Neural cell (in vitro differentiated cells): ENCODE results near the gene CFAP92. TPM values are rescaled to one million over a fixed set of nuclear protein-coding genes. Genes with fewer than 3 reads are reported as not detected.

ENCODE experiments used
- H2AFZ ChIP-seq: fragments of 200-600, 300-800 bp; sonication (generic), shearing (Covaris generic); 2 replicates; pipeline ENCODE4 v1.6.0; 2014; ENCODE audit warnings: low read depth, mild to moderate bottlenecking, antibody characterized with exemption, low read length, moderate library complexity
- H3F3A ChIP-seq: fragments of 200-600 bp; shearing (Covaris generic); 2 replicates; pipeline ENCODE4 v1.6.1; 2016; ENCODE audit warnings: mild to moderate bottlenecking, moderate library complexity, mixed read lengths, antibody characterized with exemption, low read length; ENCODE audit not compliant: insufficient read depth, poor library complexity, severe bottlenecking
- H3K27ac ChIP-seq: fragments of 200-600, 300-800 bp; sonication (generic), shearing (Covaris generic); 2 replicates; pipeline ENCODE4 v1.5.1; 2014; ENCODE audit warnings: mild to moderate bottlenecking, low read length, moderate library complexity
- H3K27me3 ChIP-seq: fragments of 300-800, 200-600 bp; sonication (generic), shearing (Covaris generic); 2 replicates; pipeline ENCODE4 v1.6.0; 2014; ENCODE audit warnings: mild to moderate bottlenecking, low read depth, low read length, moderate library complexity; ENCODE audit not compliant: insufficient read depth
- H3K36me3 ChIP-seq: fragments of 300-800, 200-600 bp; sonication (generic), shearing (Covaris generic); 2 replicates; pipeline ENCODE4 v1.5.1; 2014; ENCODE audit warnings: mild to moderate bottlenecking, antibody characterized with exemption, low read length, moderate library complexity; ENCODE audit not compliant: insufficient read depth
- H3K4me2 ChIP-seq: fragments of 300-800, 200-600 bp; sonication (generic), shearing (Covaris generic); 2 replicates; pipeline ENCODE4 v1.6.0; 2014; ENCODE audit warnings: mild to moderate bottlenecking, low read length
- H3K4me3 ChIP-seq: fragments of 300-800, 200-600 bp; sonication (generic), shearing (Covaris generic); 2 replicates; pipeline ENCODE4 v1.5.1; 2014; ENCODE audit warnings: mild to moderate bottlenecking, low read length, moderate library complexity
- H3K79me2 ChIP-seq: fragments of 200-600 bp; shearing (Covaris generic); replicated peaks from 2 replicates; pipeline ENCODE4 v1.6.0; 2014; ENCODE audit warnings: mild to moderate bottlenecking, low read length, moderate library complexity; ENCODE audit not compliant: insufficient read depth
- H3K9ac ChIP-seq: fragments of 300-800, 200-600 bp; sonication (generic), shearing (Covaris generic); 2 replicates; pipeline ENCODE4 v1.6.1; 2016; ENCODE audit warnings: mild to moderate bottlenecking, low read length, mixed read lengths
- H3K9me2 ChIP-seq: fragments of 200-600 bp; shearing (Covaris generic); 2 replicates; pipeline ENCODE4 v1.6.1; 2016; ENCODE audit warnings: mild to moderate bottlenecking, low read length, mixed read lengths; ENCODE audit not compliant: insufficient read depth
- H3K9me3 ChIP-seq: fragments of 200-600, 300-800 bp; sonication (generic), shearing (Covaris generic); 2 replicates; pipeline ENCODE4 v1.6.1; 2016; ENCODE audit warnings: mild to moderate bottlenecking, mixed run types, low read length, moderate library complexity, mixed read lengths
- H4K20me1 ChIP-seq: fragments of 200-600 bp; shearing (Covaris generic); 2 replicates; pipeline ENCODE4 v1.6.1; 2016; ENCODE audit warnings: mild to moderate bottlenecking, mixed run types; ENCODE audit not compliant: insufficient read depth
- EP300 ChIP-seq: fragments of 450-650 bp; conservative IDR thresholded peaks from 2 replicates; pipeline ENCODE4 v1.6.1; 2014; ENCODE audit warnings: antibody characterized with exemption, mild to moderate bottlenecking, moderate library complexity; ENCODE audit not compliant: poor library complexity, severe bottlenecking
- EZH2 ChIP-seq: fragments of 200-600, 300-800 bp; shearing (Covaris generic), sonication (generic); IDR thresholded peaks from 2 replicates; pipeline ENCODE4 v1.6.1; 2014; ENCODE audit warnings: antibody characterized with exemption, low read length, borderline replicate concordance, mild to moderate bottlenecking; ENCODE audit not compliant: insufficient read depth, poor library complexity, severe bottlenecking
- MXI1 ChIP-seq: fragments of 450-650 bp; conservative IDR thresholded peaks from 2 replicates; pipeline ENCODE4 v1.6.1; 2014; ENCODE audit warnings: antibody characterized with exemption, mild to moderate bottlenecking; ENCODE audit not compliant: poor library complexity, severe bottlenecking
- POLR2AphosphoS5 ChIP-seq: IDR thresholded peaks from 2 replicates; pipeline ENCODE4 v1.6.1; 2012
- RAD21 ChIP-seq: fragments of 450-650 bp; conservative IDR thresholded peaks from 2 replicates; pipeline ENCODE4 v1.6.1; 2014; ENCODE audit warnings: antibody characterized with exemption, mild to moderate bottlenecking, moderate library complexity
- SMC3 ChIP-seq: fragments of 450-650 bp; conservative IDR thresholded peaks from 2 replicates; pipeline ENCODE4 v1.6.1; 2014; ENCODE audit warnings: antibody characterized with exemption, mild to moderate bottlenecking, moderate library complexity; ENCODE audit not compliant: poor library complexity
- TAF1 ChIP-seq: IDR thresholded peaks from 2 replicates; pipeline ENCODE4 v1.6.1; 2012; ENCODE audit warnings: low read depth
- polyA plus RNA-seq: library from polyadenylated mRNA; depleted of rRNA; stranded (reverse); fragments of >200 nt; gene quantifications from 2 replicates; pipeline ENCODE4 v1.2.3, GENCODE V29; 2014
- TF ChIP-seq, protein P1 (sequence below): IDR thresholded peaks from 2 replicates; pipeline ENCODE4 v1.6.1; 2012; ENCODE audit warnings: borderline replicate concordance
- TF ChIP-seq, protein P2 (sequence below): fragments of 450-650 bp; IDR thresholded peaks from 2 replicates; pipeline ENCODE4 v1.5.1; 2014; ENCODE audit warnings: antibody characterized with exemption, mild to moderate bottlenecking, moderate library complexity; ENCODE audit not compliant: poor library complexity, severe bottlenecking

Gene CFAP92
- polyA plus RNA-seq, 1 donor from 2014 or later: 0.69 TPM

DNA sequence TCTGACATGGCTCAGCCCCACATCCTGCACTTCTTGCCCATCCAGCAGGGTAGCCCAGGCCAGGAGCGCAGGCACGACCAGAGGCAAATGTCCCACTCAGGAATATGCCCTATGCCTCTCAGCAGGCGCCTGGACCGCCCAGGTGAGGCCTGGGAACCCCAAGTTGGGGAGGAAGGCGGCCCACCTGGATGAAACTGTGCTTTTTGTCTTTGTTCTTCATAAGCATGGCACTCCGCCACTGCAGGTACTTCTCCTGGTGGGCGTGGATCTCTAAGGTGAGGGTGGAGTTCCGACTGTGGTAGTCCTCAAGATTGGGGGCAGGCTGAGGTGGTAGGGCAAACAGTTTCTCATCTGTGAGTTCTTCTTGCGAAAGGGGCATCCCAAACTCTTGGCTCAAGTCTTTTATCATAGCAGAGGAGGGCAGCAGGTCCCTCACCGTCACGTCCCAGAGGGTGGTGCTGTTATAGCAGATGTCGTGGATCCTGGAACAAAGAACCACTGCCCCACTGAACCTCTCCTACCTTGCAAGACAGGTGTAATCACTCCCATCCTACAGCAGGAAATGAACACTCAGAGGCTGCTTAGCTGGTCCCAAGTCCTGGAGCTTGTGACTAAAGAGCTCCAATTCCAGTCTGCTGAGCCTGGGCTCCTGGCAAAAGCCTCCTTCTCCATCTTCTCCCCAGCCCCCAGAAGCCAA, 61.2 kb downstream of the CFAP92 start:
- Histone ChIP-seq H3K27ac (no peak overlapping the region), H2AFZ (no peak overlapping the region), H3F3A (no peaks in the 10 kb centered on the region), H3K9ac (no peak overlapping the region), H3K4me2 (no peak overlapping the region), H3K79me2 (no peaks in the 10 kb centered on the region), H3K4me3 (no peak overlapping the region), H3K9me2 (no peaks in the 10 kb centered on the region), H3K27me3 (no peaks in the 10 kb centered on the region), H3K36me3 (no peaks in the 10 kb centered on the region), H4K20me1 (no peaks in the 10 kb centered on the region), H3K9me3 (no peaks in the 10 kb centered on the region)
- TF ChIP-seq SMC3 (no peak), POLR2AphosphoS5 (no peak), RAD21 (no peak), EP300 (no peak), MXI1 (no peak), EZH2 (no peak), TAF1 (no peak)
- TF ChIP-seq, protein P1, sequence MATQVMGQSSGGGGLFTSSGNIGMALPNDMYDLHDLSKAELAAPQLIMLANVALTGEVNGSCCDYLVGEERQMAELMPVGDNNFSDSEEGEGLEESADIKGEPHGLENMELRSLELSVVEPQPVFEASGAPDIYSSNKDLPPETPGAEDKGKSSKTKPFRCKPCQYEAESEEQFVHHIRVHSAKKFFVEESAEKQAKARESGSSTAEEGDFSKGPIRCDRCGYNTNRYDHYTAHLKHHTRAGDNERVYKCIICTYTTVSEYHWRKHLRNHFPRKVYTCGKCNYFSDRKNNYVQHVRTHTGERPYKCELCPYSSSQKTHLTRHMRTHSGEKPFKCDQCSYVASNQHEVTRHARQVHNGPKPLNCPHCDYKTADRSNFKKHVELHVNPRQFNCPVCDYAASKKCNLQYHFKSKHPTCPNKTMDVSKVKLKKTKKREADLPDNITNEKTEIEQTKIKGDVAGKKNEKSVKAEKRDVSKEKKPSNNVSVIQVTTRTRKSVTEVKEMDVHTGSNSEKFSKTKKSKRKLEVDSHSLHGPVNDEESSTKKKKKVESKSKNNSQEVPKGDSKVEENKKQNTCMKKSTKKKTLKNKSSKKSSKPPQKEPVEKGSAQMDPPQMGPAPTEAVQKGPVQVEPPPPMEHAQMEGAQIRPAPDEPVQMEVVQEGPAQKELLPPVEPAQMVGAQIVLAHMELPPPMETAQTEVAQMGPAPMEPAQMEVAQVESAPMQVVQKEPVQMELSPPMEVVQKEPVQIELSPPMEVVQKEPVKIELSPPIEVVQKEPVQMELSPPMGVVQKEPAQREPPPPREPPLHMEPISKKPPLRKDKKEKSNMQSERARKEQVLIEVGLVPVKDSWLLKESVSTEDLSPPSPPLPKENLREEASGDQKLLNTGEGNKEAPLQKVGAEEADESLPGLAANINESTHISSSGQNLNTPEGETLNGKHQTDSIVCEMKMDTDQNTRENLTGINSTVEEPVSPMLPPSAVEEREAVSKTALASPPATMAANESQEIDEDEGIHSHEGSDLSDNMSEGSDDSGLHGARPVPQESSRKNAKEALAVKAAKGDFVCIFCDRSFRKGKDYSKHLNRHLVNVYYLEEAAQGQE: no peak
- TF ChIP-seq, protein P2, sequence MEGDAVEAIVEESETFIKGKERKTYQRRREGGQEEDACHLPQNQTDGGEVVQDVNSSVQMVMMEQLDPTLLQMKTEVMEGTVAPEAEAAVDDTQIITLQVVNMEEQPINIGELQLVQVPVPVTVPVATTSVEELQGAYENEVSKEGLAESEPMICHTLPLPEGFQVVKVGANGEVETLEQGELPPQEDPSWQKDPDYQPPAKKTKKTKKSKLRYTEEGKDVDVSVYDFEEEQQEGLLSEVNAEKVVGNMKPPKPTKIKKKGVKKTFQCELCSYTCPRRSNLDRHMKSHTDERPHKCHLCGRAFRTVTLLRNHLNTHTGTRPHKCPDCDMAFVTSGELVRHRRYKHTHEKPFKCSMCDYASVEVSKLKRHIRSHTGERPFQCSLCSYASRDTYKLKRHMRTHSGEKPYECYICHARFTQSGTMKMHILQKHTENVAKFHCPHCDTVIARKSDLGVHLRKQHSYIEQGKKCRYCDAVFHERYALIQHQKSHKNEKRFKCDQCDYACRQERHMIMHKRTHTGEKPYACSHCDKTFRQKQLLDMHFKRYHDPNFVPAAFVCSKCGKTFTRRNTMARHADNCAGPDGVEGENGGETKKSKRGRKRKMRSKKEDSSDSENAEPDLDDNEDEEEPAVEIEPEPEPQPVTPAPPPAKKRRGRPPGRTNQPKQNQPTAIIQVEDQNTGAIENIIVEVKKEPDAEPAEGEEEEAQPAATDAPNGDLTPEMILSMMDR: no peak

DNA sequence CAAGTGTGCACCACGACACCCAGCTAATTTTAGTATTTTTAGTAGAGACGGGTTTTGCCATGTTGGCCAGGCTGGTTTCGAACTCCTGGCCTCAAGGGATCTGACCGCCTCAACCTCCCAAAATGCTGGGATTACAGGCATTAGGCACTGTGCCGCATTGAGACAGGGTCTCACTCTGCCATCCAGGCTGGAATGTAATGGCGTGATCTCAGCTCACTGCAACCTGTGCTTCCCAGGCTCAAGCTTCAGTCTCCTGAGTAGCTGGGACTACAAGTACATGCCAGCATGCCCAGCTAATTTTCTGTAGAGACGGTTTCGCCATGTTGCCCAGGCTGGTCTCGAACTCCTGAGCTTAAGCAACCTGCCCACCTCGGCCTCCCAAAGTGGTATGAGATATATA, 62.8 kb downstream of the CFAP92 start:
- no peaks in the 10 kb centered on the region for H3K9me2 ChIP-seq
- no peaks in the 10 kb centered on the region for H3K9me3 ChIP-seq
- H3K79me2 ChIP-seq: no peaks in the 10 kb centered on the region
- H3F3A ChIP-seq: no peaks in the 10 kb centered on the region
- H3K4me2 ChIP-seq: no peak overlapping the region
- no peak overlapping the region for H3K9ac ChIP-seq
- no peak overlapping the region for H3K27ac ChIP-seq
- no peak overlapping the region for H3K4me3 ChIP-seq
- no peak for TF ChIP-seq SMC3
- TF ChIP-seq EP300: no peak
- no peak for TF ChIP-seq POLR2AphosphoS5
- TF ChIP-seq TAF1: no peak
- TF ChIP-seq EZH2: no peak
- TF ChIP-seq, protein P2: no peak
- TF ChIP-seq, protein P1: no peak
- H3K36me3 ChIP-seq: no peaks in the 10 kb centered on the region
- no peaks in the 10 kb centered on the region for H4K20me1 ChIP-seq
- H3K27me3 ChIP-seq: no peaks in the 10 kb centered on the region
- no peak overlapping the region for H2AFZ ChIP-seq
